HepG2 (cell line): ENCODE data around the gene APC2. TPM values are rescaled to one million over a fixed set of nuclear protein-coding genes. Genes with fewer than 3 reads are reported as not detected.
A peak's percentile ranks its signal among the peaks of the same experiment; 100 is the strongest.

Experiments
- CC2D1A ChIP-seq: sonication (generic); formaldehyde crosslinking; IDR thresholded peaks from 2 replicates; pipeline ENCODE4 v1.8.1; 2023; ENCODE audit warnings: mild to moderate bottlenecking, missing genetic modification reagents
- CREB1 ChIP-seq, 2 experiments: fragments of 450-650 bp in 1 of 2; IDR thresholded peaks; 2 replicates each; pipeline ENCODE4 v1.6.1; 2016 to 2017; ENCODE audit warnings: control low read depth in 1 of 2, mild to moderate bottlenecking in 1 of 2, missing compliant biosample characterization in 1 of 2, missing genetic modification characterization in 1 of 2
- CREM ChIP-seq, 2 experiments: sonication (generic) in 1 of 2; formaldehyde crosslinking in 1 of 2; IDR thresholded peaks; 2 replicates each; pipeline versions ENCODE4 v1.4.0 to v1.6.1; 2016 to 2020; ENCODE audit warnings: antibody characterized with exemption in 1 of 2, mild to moderate bottlenecking in 1 of 2, missing genetic modification reagents in 1 of 2
- HNRNPL ChIP-seq: fragments of 200-400 bp; formaldehyde crosslinking; IDR thresholded peaks from 2 replicates; pipeline ENCODE4 v1.6.1; 2017; ENCODE audit warnings: mild to moderate bottlenecking, low read depth, low read length
- JDP2 ChIP-seq: sonication (generic); formaldehyde crosslinking; IDR thresholded peaks from 2 replicates; pipeline ENCODE4 v1.8.1; 2022; ENCODE audit warnings: missing genetic modification reagents, borderline replicate concordance
- KAT8 ChIP-seq: IDR thresholded peaks from 2 replicates; pipeline ENCODE4 v1.6.1; 2016; ENCODE audit warnings: missing genetic modification reagents, missing compliant biosample characterization
- MAFG ChIP-seq: sonication (generic); formaldehyde crosslinking; IDR thresholded peaks from 2 replicates; pipeline ENCODE4 v1.5.1; 2020; ENCODE audit warnings: mild to moderate bottlenecking, missing genetic modification reagents
- MYNN ChIP-seq: sonication (generic); formaldehyde crosslinking; IDR thresholded peaks from 2 replicates; pipeline ENCODE4 v1.4.0; 2020; ENCODE audit warnings: mild to moderate bottlenecking, low read depth, missing genetic modification reagents
- NCOA1 ChIP-seq: sonication (generic); formaldehyde crosslinking; IDR thresholded peaks from 2 replicates; pipeline ENCODE4 v1.9.0; 2021; ENCODE audit warnings: missing genetic modification reagents
- SALL2 ChIP-seq: sonication (generic); formaldehyde crosslinking; IDR thresholded peaks from 2 replicates; pipeline ENCODE4 v1.8.1; 2023; ENCODE audit warnings: mild to moderate bottlenecking, missing genetic modification reagents, inconsistent platforms
- SMAD3 ChIP-seq: sonication (generic); formaldehyde crosslinking; IDR thresholded peaks from 2 replicates; pipeline ENCODE4 v1.4.0; 2020; ENCODE audit warnings: missing genetic modification reagents
- SMYD3 ChIP-seq: sonication (generic); formaldehyde crosslinking; IDR thresholded peaks from 2 replicates; pipeline ENCODE4 v1.8.1; 2023; ENCODE audit warnings: mild to moderate bottlenecking, missing genetic modification reagents
- SNAPC5 ChIP-seq: sonication (generic); formaldehyde crosslinking; IDR thresholded peaks from 2 replicates; pipeline ENCODE4 v1.8.1; 2023; ENCODE audit warnings: mild to moderate bottlenecking, missing genetic modification reagents, borderline replicate concordance
- TEAD3 ChIP-seq: optimal IDR thresholded peaks from 2 replicates; pipeline ENCODE3; 2016; ENCODE audit warnings: borderline replicate concordance
- ZBTB3 ChIP-seq: sonication (generic); formaldehyde crosslinking; IDR thresholded peaks from 2 replicates; pipeline ENCODE4 v1.4.0; 2020; ENCODE audit warnings: low read depth, mild to moderate bottlenecking, moderate library complexity, missing genetic modification reagents, borderline replicate concordance
- ZBTB42 ChIP-seq: sonication (generic); formaldehyde crosslinking; IDR thresholded peaks from 2 replicates; pipeline ENCODE4 v1.5.0; 2020; ENCODE audit warnings: mild to moderate bottlenecking, missing genetic modification reagents
- ZHX2 ChIP-seq, 2 experiments: sonication (generic) in 1 of 2; formaldehyde crosslinking in 1 of 2; IDR thresholded peaks; 2 replicates each; pipeline versions ENCODE4 v1.6.1 to v1.9.0; 2014 to 2022; ENCODE audit warnings: antibody characterized with exemption in 1 of 2, borderline replicate concordance in 1 of 2, inconsistent platforms in 1 of 2, low read depth in 1 of 2, missing genetic modification reagents in 1 of 2
- ZNF543 ChIP-seq: sonication (generic); formaldehyde crosslinking; IDR thresholded peaks from 2 replicates; pipeline ENCODE4 v1.4.0; 2020; ENCODE audit warnings: mild to moderate bottlenecking, missing genetic modification reagents
- ZNF572 ChIP-seq: sonication (generic); formaldehyde crosslinking; IDR thresholded peaks from 2 replicates; pipeline ENCODE4 v1.5.1; 2020; ENCODE audit warnings: mild to moderate bottlenecking, missing genetic modification reagents
- ZNF777 ChIP-seq: sonication (generic); formaldehyde crosslinking; IDR thresholded peaks from 2 replicates; pipeline ENCODE4 v1.4.0; 2020; ENCODE audit warnings: missing genetic modification reagents
- polyA plus RNA-seq, 8 experiments: library from polyadenylated mRNA; depleted of rRNA in 3 of 8; stranded (reverse) in 7 of 8; unstranded in 1 of 8; fragments of >200 nt; fragmentation: Illumina TruSeq in 4 of 8; extraction: Trizol in 4 of 8; gene quantifications; 2 replicates each; pipeline versions ENCODE4 v1.2.1 to v1.2.3, GENCODE V29; 2011 to 2016; ENCODE audit warnings: low read depth in 4 of 8, missing spikeins in 1 of 8, mixed read lengths in 1 of 8; ENCODE audit not compliant: insufficient read depth in 1 of 8
- total RNA-seq, 5 experiments: library from RNA; depleted of rRNA; stranded (reverse); fragments of >200 nt; fragmentation: Illumina TruSeq; extraction: Trizol; gene quantifications; 2 replicates each; pipeline ENCODE4 v1.2.3, GENCODE V29; 2016; ENCODE audit warnings: low read depth in 1 of 5
- TF ChIP-seq, protein P1 (sequence below): IDR thresholded peaks from 2 replicates; pipeline ENCODE4 v1.6.1; 2016; ENCODE audit warnings: mild to moderate bottlenecking

The APC2 gene
- total and polyA plus RNA-seq, 2 of the 13 experiments (the other 11 are each of a cell fraction or from before 2014, with no cell fraction given) = 0.08 to 0.22 TPM

DNA sequence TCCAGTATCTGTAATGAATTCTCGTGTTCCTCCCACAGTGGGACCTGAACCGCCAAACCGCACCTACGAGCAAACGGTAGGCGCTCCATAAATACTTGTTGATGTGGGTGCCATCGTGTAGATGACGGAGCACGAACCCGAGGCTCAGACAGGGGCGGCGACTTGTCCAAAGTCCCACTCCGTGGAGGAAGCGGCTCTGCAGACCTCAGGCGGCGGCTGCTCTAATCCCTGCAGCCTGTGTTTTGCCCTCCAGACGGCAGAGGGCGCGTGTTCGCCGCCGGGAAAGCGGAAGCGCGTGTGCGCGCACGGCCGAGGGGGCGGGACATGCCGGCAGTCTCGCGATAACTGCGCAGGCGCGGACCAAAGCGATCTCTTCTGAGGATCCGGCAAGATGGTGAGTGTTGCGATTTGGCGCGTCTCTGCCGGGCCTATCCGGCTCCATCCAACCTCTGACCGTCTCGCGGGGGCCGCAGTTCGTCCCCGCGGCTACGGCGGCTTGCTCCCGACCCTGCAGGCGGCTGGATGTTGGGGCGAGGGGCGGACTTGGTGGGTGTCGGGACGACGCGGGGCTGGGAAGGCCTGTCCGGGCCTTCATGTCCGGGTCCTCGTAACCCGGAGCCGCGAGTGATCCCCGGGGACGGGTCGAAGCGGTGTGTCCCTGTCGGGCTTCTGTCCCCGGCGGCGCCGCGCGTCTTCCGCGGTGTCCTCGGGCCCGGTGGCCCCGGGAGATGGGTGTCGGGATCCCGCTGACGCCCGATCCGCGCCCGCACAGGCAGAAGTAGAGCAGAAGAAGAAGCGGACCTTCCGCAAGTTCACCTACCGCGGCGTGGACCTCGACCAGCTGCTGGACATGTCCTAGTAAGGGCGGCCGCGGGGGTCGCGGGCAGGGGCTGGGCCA lies 11.6 kb upstream of the APC2 start, which contains the start of gene RPS15 (continued):
- TF ChIP-seq HNRNPL (peak; percentile 73; the same call in 1 of the 2 replicates), CREM (IDR thresholded peaks at IDR 0.05) (peak; percentile 58; the same call in 1 of the 2 replicates), CREM (CRISPR knock-in tag; IDR thresholded peaks at IDR 0.05) (no peak), KAT8 (peak; percentile 97), SMAD3 (CRISPR knock-in tag) (peak; percentile 82), TEAD3 (CRISPR knock-in tag) (peak; percentile 88), ZNF777 (CRISPR knock-in tag) (peak; percentile 73), MYNN (CRISPR knock-in tag) (no peak; the same call in 1 of the 2 replicates), CC2D1A (0 out of 2 replicates have a peak, but pooled peaks have one; percentile 65), MAFG (peak; percentile 34; the same call in 1 of the 2 replicates), CREB1 (IDR thresholded peaks at IDR 0.05) (peak; percentile 82), CREB1 (CRISPR knock-in tag; IDR thresholded peaks at IDR 0.05) (peak; percentile 89), JDP2 (peak; percentile 49; the same call in 1 of the 2 replicates), ZNF543 (CRISPR knock-in tag) (peak; percentile 94), SNAPC5 (CRISPR knock-in tag) (no peak), ZBTB42 (no peak), ZNF572 (CRISPR knock-in tag) (0 out of 2 replicates have a peak, but pooled peaks have one; percentile 61), ZHX2 (IDR thresholded peaks at IDR 0.05; ENCODE audit: low read depth) (peak; percentile 88), ZHX2 (CRISPR knock-in tag; IDR thresholded peaks at IDR 0.05; ENCODE audit: borderline replicate concordance) (0 out of 2 replicates have a peak, but pooled peaks have one; percentile 81), ZBTB3 (CRISPR knock-in tag) (peak; percentile 84; the same call in 1 of the 2 replicates), NCOA1 (CRISPR knock-in tag) (no peak), SMYD3 (peak; percentile 85), SALL2 (peak; percentile 99)
- TF ChIP-seq, protein P1, sequence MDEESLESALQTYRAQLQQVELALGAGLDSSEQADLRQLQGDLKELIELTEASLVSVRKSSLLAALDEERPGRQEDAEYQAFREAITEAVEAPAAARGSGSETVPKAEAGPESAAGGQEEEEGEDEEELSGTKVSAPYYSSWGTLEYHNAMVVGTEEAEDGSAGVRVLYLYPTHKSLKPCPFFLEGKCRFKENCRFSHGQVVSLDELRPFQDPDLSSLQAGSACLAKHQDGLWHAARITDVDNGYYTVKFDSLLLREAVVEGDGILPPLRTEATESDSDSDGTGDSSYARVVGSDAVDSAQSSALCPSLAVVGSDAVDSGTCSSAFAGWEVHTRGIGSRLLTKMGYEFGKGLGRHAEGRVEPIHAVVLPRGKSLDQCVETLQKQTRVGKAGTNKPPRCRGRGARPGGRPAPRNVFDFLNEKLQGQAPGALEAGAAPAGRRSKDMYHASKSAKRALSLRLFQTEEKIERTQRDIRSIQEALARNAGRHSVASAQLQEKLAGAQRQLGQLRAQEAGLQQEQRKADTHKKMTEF = peak; percentile 99
